Activated CD4-positive, CD25-positive, alpha-beta regulatory T cell treated with anti-CD3 and anti-CD28 coated beads, Interleukin-2, amount 50 U/mL, for 16 hours (primary cell): ENCODE measurements around the gene PLXNB3.
"Not testable (repeated sequence)": the region's sequence is repeated elsewhere in the genome, so short reads cannot be mapped to it uniquely, and the experiment has no call there.

Experiments
- DNase-seq: peaks from one replicate; pipeline ENCODE4 v3.0.0-alpha.2; 2020; ENCODE audit warnings: low read depth, low spot score

PLXNB3 gene

GRCh38 chrX:153814591-153815315 is 50.7 kb downstream of the PLXNB3 start:
- no peak for DNase-seq

GRCh38 chrX:153816831-153817690 is 53.0 kb downstream of the PLXNB3 start:
- DNase-seq, result no peak

- not testable (repeated sequence) for DNase-seq
Measured at GRCh38 chrX:153818064-153818463, 54.0 kb downstream of the PLXNB3 start.

GRCh38 chrX:153818571-153819383 is 54.7 kb downstream of the PLXNB3 start:
- no peak for DNase-seq

GRCh38 chrX:153819384-153820040 is 55.5 kb downstream of the PLXNB3 start:
- DNase-seq, result no peak

- no peak for DNase-seq
Measured at GRCh38 chrX:153820601-153821000, 56.6 kb downstream of the PLXNB3 start.

GRCh38 chrX:153821066-153821465 is 57.0 kb downstream of the PLXNB3 start:
- no peak for DNase-seq

GRCh38 chrX:153824348-153824747 is 60.3 kb downstream of the PLXNB3 start:
- DNase-seq, result no peak

GRCh38 chrX:153825042-153825441 is 61.0 kb downstream of the PLXNB3 start:
- no peak for DNase-seq
